HS-27A (cell line): ENCODE measurements around the gene HOXC9.

ENCODE experiments used
- DNase-seq: peaks from one replicate; pipeline ENCODE4 v3.0.0-alpha.2; 2012; ENCODE audit warnings: low read depth, missing footprints

The HOXC9 gene

GRCh38 chr12:54015018-54015931, 15.3 kb downstream of the HOXC9 start:
- no peak for DNase-seq

- DNase-seq: no peak
Measured at GRCh38 chr12:54016051-54016450, 16.1 kb downstream of the HOXC9 start.

- DNase-seq: no peak
Measured at GRCh38 chr12:54016478-54016964, 16.6 kb downstream of the HOXC9 start.

GRCh38 chr12:54017027-54017788, 17.2 kb downstream of the HOXC9 start:
- no peak for DNase-seq

- DNase-seq: peak; percentile 77
Measured at GRCh38 chr12:54017878-54018467, 18.0 kb downstream of the HOXC9 start.

- DNase-seq: no peak
Measured at GRCh38 chr12:54018468-54018984, 18.6 kb downstream of the HOXC9 start.

- DNase-seq: no peak
Measured at GRCh38 chr12:54019091-54019811, 19.3 kb downstream of the HOXC9 start.

- DNase-seq: no peak
Measured at GRCh38 chr12:54019924-54020590, 20.1 kb downstream of the HOXC9 start.

GRCh38 chr12:54020591-54021405, 20.8 kb downstream of the HOXC9 start:
- DNase-seq: no peak

GRCh38 chr12:54021432-54022013, 21.6 kb downstream of the HOXC9 start:
- no peak for DNase-seq

GRCh38 chr12:54022960-54023884, 23.3 kb downstream of the HOXC9 start:
- no peak for DNase-seq

GRCh38 chr12:54024127-54024526, 24.2 kb downstream of the HOXC9 start:
- no peak for DNase-seq

GRCh38 chr12:54024581-54025305, 24.8 kb downstream of the HOXC9 start:
- DNase-seq: no peak

GRCh38 chr12:54025499-54026405, 25.8 kb downstream of the HOXC9 start:
- DNase-seq: no peak

- DNase-seq: no peak
Measured at GRCh38 chr12:54026640-54027441, 26.9 kb downstream of the HOXC9 start.

- no peak for DNase-seq
Measured at GRCh38 chr12:54027442-54027786, 27.5 kb downstream of the HOXC9 start.
